Aorta (tissue), 5 donors: ENCODE measurements around the gene TMEM238L. TPM values are rescaled to one million over a fixed set of nuclear protein-coding genes. Genes with fewer than 3 reads are reported as not detected.

ENCODE experiments used
- ATAC-seq: fragments of 200-7000 bp; cut with Tn5 transposase; one replicate; pipeline ENCODE4 v1.9.1; 2022; ENCODE audit warnings: moderate library complexity; ENCODE audit not compliant: low FRiP score
- DNase-seq, 2 donors: peaks; one replicate each; pipeline ENCODE4 v3.0.0-alpha.2; 2020
- H3K27ac ChIP-seq, 2 donors: one replicate each; pipeline ENCODE4 v1.5.1; 2013; ENCODE audit warnings: low read length in 2 of 2, mild to moderate bottlenecking in 2 of 2, moderate library complexity in 2 of 2, control low read depth in 1 of 2, inconsistent platforms in 1 of 2, low read depth in 1 of 2
- H3K27me3 ChIP-seq, 2 donors: one replicate each; pipeline ENCODE4 v1.6.1; 2013; ENCODE audit warnings: control low read depth in 1 of 2, low read length in 1 of 2, mild to moderate bottlenecking in 1 of 2, moderate library complexity in 1 of 2; ENCODE audit not compliant: insufficient read depth in 2 of 2, control insufficient read depth in 1 of 2
- H3K36me3 ChIP-seq, 2 donors: one replicate each; pipeline ENCODE4 v1.6.1; 2013; ENCODE audit warnings: control low read depth in 1 of 2, low read length in 1 of 2, mild to moderate bottlenecking in 1 of 2; ENCODE audit not compliant: insufficient read depth in 2 of 2, control insufficient read depth in 1 of 2
- H3K4me1 ChIP-seq, 2 donors: one replicate each; pipeline ENCODE4 v1.6.1; 2013; ENCODE audit warnings: low read length in 2 of 2, control low read depth in 1 of 2, mild to moderate bottlenecking in 1 of 2, moderate library complexity in 1 of 2; ENCODE audit not compliant: insufficient read depth in 2 of 2, control insufficient read depth in 1 of 2
- H3K4me3 ChIP-seq, 2 donors: one replicate each; pipeline ENCODE4 v1.5.1; 2013; ENCODE audit warnings: low read length in 2 of 2, control low read depth in 1 of 2, mild to moderate bottlenecking in 1 of 2
- H3K9me3 ChIP-seq: one replicate; pipeline ENCODE4 v1.6.1; 2013; ENCODE audit warnings: mild to moderate bottlenecking, low read length; ENCODE audit not compliant: control insufficient read depth
- WGBS, 2 donors: extraction: QIAGEN DNeasy Blood & Tissue Kit; methylation state at CpG; one replicate each; pipeline ENCODE4 v1.1.7; 2013; 5-methylcytosine and 5-hydroxymethylcytosine counted together
- intact Hi-C, 2 donors: fragments of 100-400 bp; cut with DNase I; formaldehyde crosslinking; loops; one replicate each; pipeline versions ENCODE4 v1.14.2 to v1.15.0; 2022
- polyA plus RNA-seq, 2 donors: library from polyadenylated mRNA; stranded (reverse); fragments of 200-250 nt; gene quantifications; one replicate each; pipeline ENCODE4 v1.2.3, GENCODE V29; 2013
- total RNA-seq, 2 donors: library from RNA; stranded (reverse); fragmentation: NEBNext Ultra II Directional; extraction: Animal tissue kit (Norgen Biotek cat#: 25700); gene quantifications; one replicate each; pipeline ENCODE4 v1.2.1, GENCODE V29; 2021
- donor health status: healthy with polysubstance abuse.
- donor health status: Bipolar disorder and iron deficiency.
- donor health status: DM: no; HTN: no; CAD: no.
- donor health status: DM: no; HTN: no; CAD: no.
- donor health status: DM: yes; HTN: yes; CAD: no.

Gene TMEM238L
- total and polyA plus RNA-seq, 4 donors = 13.6 TPM; not detected in 3

DNA sequence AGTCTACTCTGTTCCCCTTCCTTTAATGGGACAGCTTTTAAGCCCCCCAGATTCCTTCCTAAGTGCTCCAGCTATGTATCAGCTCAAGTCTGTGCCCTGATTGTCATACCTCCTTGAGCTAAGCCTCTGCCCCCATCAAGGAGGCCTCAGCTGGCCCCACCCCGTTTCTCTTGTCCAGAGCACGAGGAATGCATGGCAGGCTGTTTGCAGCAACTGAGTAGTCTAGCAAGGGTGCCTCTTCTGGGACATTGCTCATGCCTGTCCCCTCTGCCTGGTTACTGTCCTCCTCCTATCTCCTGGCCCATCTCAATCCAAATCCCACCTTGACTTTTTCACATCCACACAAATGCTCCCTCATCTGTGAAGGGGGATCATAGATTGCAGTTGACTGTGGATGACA is 46.3 kb downstream of the TMEM238L start:
- ATAC-seq = no peak
- no peaks in the 10 kb centered on the region for H3K27me3 ChIP-seq
- H3K4me3 ChIP-seq = no peak overlapping the region
- H3K36me3 ChIP-seq = no peaks in the 10 kb centered on the region
- WGBS, 2 donors = 65 to 67% methylated on average over 2 of the region's 2 CpGs
- H3K4me1 ChIP-seq = no peaks in the 10 kb centered on the region
- no peak for DNase-seq
- H3K9me3 ChIP-seq = no peaks in the 10 kb centered on the region
- H3K27ac ChIP-seq = no peak overlapping the region
- intact Hi-C loops = no loop called here

DNA sequence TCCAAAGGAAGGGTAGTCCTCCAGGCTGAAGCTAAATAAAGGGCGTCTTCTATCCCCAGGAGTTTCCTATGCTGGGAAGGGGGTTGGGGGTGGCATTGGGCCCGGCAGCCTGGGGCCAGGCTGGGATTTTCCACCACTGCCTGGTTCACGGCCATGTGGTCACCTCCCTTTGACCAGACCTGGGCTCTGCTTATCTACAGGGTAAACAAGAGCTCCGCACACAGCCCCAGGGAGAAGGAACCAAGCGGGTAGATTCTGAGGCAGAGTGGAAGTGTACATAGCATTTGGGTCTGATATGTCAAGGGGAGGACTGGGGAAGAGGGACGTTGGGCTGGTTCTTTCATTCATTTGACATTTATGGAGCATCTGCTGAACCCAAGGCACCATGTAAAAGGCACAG is 46.8 kb downstream of the TMEM238L start:
- 80 to 84% methylated on average over 6 of the region's 6 CpGs for WGBS, 2 donors
- DNase-seq (no peak), ATAC-seq (no peak)

DNA sequence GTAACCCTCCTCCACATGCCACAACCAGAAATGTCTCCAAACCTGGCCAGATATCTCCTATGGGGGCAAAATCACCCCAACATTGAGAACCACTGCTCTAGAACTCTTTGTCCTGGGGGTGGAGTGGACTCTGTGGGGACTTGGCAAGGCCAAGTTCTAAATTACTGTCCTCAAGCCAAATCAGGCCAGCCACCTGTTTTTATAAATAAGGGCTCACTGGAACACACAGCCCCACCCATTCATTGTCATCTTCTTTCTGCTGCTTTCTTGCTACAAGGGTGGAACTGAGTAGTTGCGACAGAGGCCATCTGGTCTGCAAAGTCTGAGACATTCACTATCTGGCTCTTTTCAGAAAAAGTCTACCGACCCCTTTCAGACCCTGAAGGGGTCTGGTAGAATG is 47.3 kb downstream of the TMEM238L start:
- no peaks in the 10 kb centered on the region for H3K9me3 ChIP-seq
- H3K27me3 ChIP-seq = no peaks in the 10 kb centered on the region
- H3K36me3 ChIP-seq = no peaks in the 10 kb centered on the region
- intact Hi-C loops = no loop called here
- no peak overlapping the region for H3K4me3 ChIP-seq
- 90 to 100% methylated on average over 2 of the region's 2 CpGs for WGBS, 2 donors
- DNase-seq (no peak), ATAC-seq (no peak)
- H3K4me1 ChIP-seq = no peaks in the 10 kb centered on the region
- no peak overlapping the region for H3K27ac ChIP-seq

More for the DNA sequence above, 46.8 kb downstream of the TMEM238L start:
- H3K27ac ChIP-seq = no peak overlapping the region
- no peaks in the 10 kb centered on the region for H3K4me1 ChIP-seq
- H3K9me3 ChIP-seq = no peaks in the 10 kb centered on the region
- H3K27me3 ChIP-seq = no peaks in the 10 kb centered on the region
- intact Hi-C loops = no loop called here
- no peak overlapping the region for H3K4me3 ChIP-seq
- H3K36me3 ChIP-seq = no peaks in the 10 kb centered on the region

DNA sequence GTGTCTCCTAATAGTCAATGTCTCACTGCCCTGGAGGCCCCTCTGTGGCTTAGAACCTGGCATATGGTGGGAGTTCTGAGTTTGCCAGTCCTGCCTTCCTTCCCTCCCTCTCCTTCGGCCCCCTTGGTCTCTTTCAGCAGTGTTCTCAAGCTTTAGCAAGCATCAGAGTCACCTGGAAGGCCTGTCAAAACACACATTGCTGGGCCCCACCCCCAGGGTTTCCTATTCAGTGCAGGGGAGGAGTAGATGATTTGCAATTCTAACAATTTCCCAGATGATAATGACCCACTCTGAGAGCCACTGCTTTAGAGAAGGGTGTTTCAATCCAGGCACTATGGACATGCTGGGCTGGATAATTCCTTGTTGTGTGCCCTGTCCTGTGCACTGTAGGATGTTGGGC is 47.7 kb downstream of the TMEM238L start:
- H3K27me3 ChIP-seq = no peaks in the 10 kb centered on the region
- 60 to 68% methylated on average over 1 of the region's 1 CpG for whole genome bisulfite sequencing, 2 donors
- intact Hi-C loops = no loop called here
- no peaks in the 10 kb centered on the region for H3K4me1 ChIP-seq
- H3K9me3 ChIP-seq = no peaks in the 10 kb centered on the region
- H3K36me3 ChIP-seq = no peaks in the 10 kb centered on the region
- no peak overlapping the region for H3K27ac ChIP-seq
- ATAC-seq (no peak), DNase-seq (no peak)
- no peak overlapping the region for H3K4me3 ChIP-seq

DNA sequence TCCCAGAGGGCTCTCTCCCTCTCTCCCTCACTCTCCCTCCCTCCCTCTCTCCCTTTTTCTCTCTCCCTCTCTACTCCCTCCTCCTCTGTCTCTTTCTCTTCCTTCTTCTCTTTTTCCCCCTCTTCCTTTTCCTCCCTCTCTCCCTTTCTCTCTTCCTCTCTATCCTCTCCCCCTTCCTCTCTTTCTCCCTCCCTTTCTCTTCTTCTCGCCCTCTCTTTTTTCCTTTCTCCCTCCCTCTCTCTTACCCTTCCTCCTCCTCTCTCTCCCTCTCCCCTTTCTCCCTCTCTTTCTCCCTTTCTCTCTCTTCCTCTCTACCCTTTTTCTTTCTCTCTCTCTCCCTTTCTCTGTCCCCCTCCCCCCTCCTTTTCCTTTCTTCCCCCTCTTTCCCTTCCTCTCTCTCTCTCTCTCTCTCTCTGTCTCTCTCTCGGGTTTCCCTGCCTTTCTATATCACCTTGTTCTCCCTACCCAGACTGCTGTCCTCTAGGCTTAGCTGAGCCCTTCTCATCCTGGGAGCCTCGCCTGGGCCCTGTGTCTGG is 48.2 kb downstream of the TMEM238L start:
- DNase-seq (no peak), ATAC-seq (no peak)
- WGBS, 2 donors = 81 to 82% methylated on average over 3 of the region's 3 CpGs
- Histone ChIP-seq H3K9me3 (no peaks in the 10 kb centered on the region), H3K4me3 (no peak overlapping the region), H3K4me1 (no peaks in the 10 kb centered on the region), H3K36me3 (no peaks in the 10 kb centered on the region), H3K27ac (no peak overlapping the region), H3K27me3 (no peaks in the 10 kb centered on the region)
- intact Hi-C loops = no loop called here

DNA sequence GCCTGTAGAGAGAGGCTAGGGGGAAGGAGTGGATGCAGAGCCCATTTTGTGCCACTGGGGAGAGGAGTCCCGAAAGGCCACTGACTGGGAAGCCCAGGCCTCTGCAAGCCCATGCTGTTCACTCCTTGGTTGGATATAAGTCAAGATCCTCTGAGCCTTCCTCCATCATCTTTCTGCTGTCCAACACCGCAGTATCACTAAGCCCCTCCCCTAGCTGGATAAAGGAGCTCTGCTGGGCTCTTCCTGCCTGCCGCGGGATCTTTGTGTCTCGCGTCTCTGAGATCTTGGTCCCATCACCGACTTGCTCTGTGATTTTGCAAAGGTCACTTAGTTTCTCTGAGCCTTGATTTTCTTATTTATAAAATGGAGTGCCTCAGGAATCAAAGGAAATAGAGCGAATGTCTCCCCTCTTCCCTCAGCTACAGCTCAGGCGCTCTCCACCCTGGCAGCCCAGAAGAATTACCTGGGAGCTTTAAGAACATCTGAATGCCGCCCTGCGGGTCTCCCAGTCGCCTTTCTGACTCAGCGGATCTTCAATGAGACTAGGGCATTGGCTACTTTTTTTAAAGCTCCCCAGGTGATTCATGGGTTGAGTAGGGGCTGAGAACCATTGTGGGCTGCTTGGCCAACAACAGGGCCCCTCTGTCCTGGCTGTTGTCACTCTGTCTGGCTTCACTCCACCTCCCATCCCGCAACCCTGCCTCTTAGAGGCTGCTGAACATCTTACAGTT is 48.9 kb downstream of the TMEM238L start:
- ATAC-seq = no peak
- WGBS, 2 donors = 35 to 41% methylated on average over 14 of the region's 14 CpGs
- DNase-seq = no peak
- H3K36me3 ChIP-seq = no peaks in the 10 kb centered on the region
- no peaks in the 10 kb centered on the region for H3K4me1 ChIP-seq
- no peak overlapping the region for H3K4me3 ChIP-seq
- no peaks in the 10 kb centered on the region for H3K9me3 ChIP-seq
- intact Hi-C loops = no loop called here
- H3K27me3 ChIP-seq = no peaks in the 10 kb centered on the region
- no peak overlapping the region for H3K27ac ChIP-seq

DNA sequence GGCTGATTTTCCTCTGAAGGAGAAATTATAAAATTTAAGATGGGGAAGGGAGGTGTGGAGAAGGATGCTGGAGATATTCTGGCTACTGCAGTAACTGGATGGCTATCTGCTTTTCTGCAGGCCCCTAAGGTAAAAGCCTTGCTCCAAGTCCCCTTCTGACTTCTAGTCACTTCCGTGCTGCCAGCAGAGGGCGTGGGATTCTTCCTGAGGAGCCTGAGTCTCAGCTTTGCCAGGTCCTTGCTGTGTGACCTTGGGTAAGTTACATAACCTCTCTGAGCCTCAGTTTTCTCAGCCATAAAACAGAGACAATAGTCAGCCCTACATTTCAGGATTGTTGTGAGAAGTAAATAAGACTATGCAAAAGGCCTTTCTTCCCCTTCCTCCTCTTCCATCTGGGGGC is 49.8 kb downstream of the TMEM238L start:
- DNase-seq (no peak), ATAC-seq (no peak)
- Histone ChIP-seq H3K4me3 (no peak overlapping the region), H3K9me3 (no peaks in the 10 kb centered on the region), H3K27ac (no peak overlapping the region), H3K27me3 (no peaks in the 10 kb centered on the region), H3K36me3 (no peaks in the 10 kb centered on the region), H3K4me1 (no peaks in the 10 kb centered on the region)
- intact Hi-C loops = no loop called here
- 25 to 29% methylated on average over 2 of the region's 2 CpGs for WGBS, 2 donors

DNA sequence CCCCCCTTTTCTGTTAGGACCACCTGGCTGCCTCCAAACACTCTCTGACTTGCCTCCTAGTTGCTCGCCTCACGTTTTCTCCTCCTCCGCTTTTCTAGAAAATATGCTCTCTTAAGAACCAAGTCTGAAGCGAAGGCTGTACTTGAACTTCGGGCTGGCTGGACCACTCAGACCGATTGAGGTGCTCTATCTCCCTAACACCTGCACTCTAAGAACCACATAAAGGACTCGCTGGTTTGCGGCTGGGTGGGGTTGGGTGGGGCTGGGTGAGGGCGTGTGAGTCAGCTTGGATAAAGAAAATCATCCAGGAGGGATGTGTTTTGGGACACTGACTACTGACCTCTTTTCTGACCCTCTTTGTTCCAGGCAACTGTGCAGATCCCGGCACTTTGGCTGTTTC is 51.2 kb downstream of the TMEM238L start:
- DNase-seq = no peak
- no peak overlapping the region for H3K27ac ChIP-seq
- ATAC-seq = no peak
- H3K9me3 ChIP-seq = no peaks in the 10 kb centered on the region
- intact Hi-C loops = no loop called here
- WGBS, 2 donors = 90% methylated on average over 10 of the region's 10 CpGs
- no peaks in the 10 kb centered on the region for H3K27me3 ChIP-seq
- no peak overlapping the region for H3K4me3 ChIP-seq
- H3K4me1 ChIP-seq = no peaks in the 10 kb centered on the region
- no peaks in the 10 kb centered on the region for H3K36me3 ChIP-seq

DNA sequence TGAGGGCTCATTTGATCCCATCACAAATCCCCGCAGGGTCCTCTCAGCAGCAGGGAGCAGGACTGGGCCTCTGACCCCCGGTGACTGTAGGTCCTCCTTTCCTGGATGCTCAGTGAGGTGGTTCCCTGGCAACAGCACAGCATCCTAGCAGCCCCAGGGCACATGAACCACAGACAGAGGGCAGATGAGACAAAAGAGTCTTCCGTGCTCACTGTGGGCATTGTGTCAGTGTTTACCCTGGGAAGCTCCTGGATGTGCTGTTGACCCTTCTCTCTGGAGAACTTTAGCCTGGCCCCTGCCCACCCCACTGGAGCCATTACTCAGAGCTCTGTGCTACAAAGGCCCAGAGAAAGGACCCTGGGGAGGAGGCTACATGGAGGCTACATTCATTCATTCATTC is 52.3 kb downstream of the TMEM238L start:
- H3K4me1 ChIP-seq = no peaks in the 10 kb centered on the region
- no peaks in the 10 kb centered on the region for H3K27me3 ChIP-seq
- WGBS, 2 donors = 82 to 85% methylated on average over 3 of the region's 3 CpGs
- intact Hi-C loops = no loop called here
- H3K27ac ChIP-seq = no peak overlapping the region
- H3K4me3 ChIP-seq = no peak overlapping the region
- ATAC-seq = no peak
- H3K9me3 ChIP-seq = no peaks in the 10 kb centered on the region
- H3K36me3 ChIP-seq = no peaks in the 10 kb centered on the region
- no peak for DNase-seq
